Measurements from ENCODE around the gene DPH6.

DPH6 gene

DNA sequence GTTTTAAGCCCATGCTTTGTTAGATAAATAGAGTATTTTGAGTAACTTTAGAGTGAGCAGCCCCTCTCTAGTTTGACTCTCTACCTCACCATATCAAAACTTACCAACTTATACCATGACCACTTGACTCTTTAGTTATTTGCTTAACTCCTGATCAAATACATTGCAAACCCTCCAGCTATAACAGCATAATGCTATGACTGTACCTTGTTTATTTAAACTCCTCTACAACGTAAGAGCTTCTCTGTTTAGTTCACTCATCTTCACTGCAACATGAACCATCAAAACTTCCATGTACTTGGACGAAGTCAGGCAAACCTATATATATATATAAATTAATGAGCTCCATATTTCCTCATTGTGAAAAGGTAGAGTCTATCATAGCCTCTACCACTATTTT lies 218.2 kb downstream of the DPH6 start:
- DNase-seq: no peak

DNA sequence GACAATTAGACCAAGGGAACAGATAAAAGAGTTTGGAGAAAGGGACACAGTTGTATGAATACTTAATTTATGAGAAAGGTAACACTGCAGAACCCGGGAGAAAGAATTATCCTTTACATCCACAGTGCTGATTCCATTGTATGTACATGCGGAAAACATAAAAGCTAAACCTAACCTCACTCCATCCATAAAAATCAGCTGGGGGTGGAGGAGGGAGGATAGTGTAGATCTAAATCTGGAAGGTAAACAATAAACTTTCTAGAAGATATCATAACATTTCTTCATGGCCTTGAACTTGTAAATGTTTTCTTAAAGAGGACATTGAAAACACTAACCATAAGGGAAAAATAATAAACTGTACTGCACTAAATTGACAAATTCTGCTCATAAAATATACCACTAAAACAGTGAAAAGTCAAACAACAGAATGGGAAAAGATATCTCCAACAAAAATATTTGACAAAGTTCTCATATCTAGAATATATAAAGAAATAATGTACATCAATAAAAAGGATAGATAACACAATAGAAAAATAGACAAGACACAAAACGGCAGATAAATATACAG lies 220.5 kb downstream of the DPH6 start:
- DNase-seq: no peak

DNA sequence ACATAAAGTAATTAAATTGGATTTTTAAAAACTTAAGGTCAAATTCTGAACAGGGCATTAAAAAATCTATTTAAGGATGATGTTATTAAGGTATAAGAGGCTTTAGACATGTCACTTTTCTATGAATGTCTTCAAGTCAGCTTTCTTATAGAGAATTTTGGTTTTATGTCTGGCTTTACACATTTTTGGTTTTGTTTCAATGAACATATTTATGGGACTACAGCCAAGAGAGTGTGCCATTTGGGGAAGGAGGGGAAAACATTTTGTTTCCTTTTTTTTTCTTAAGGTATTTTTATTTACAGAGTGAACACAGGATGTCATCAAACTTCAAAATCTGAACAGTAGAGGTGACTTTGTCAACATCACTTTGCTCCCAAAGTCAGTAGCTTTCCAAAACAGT lies 222.8 kb downstream of the DPH6 start:
- no peak for DNase-seq

DNA sequence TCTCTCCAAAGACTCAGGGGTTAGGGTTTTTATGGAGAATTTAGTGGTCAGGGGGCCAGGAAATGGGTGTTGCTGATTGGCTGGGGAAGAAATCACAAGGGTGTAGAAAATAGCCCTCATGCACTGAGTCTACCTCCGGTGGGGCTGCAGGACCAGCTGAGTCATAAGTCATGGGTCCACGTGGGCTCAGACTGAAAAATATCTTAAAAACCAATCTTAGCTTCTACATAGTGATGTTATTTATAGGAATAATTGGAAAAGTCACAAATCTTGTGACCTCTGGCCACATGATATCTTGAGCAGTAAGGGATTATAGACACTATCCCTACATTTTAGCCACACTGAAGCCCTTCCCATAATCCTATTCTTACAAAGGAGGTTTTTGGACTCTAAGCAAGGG lies 224.0 kb downstream of the DPH6 start:
- DNase-seq: no peak

DNA sequence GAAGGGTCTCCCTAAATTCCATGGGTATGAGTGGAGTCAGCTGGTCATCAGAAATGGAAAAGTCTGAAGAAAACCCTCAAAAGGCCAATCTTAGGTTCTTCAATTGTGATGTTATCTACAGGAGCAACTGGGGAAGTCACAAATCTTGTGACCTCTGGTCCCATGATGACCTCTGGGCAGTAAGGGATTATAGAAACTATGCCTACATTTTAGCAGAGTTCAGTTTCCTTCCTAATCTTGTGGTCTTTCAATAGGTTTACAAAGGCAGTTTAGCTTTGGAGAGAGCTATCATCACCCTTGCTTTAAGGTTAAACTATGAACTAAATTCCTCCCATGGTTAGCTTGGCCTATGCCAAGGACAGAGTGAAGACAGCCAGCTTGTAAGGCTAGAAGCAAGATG lies 225.1 kb downstream of the DPH6 start:
- DNase-seq: no peak
